Endothelial cell of umbilical vein (primary cell): ENCODE data around the gene KCNAB2. TPM values are rescaled to one million over a fixed set of nuclear protein-coding genes. Genes with fewer than 3 reads are reported as not detected.

Experiments used
- BruUV-seq: library from RNA; stranded (reverse); fragments of 400-500 nt; replicated peaks from 2 replicates; lab custom pipeline; 2021; lab: Mats Ljungman, UMichigan
- CTCF ChIA-PET: fragments of 300-600, 350-600 bp; sonication (Branson Sonifier 250); formaldehyde crosslinking; loops from one replicate; lab custom pipeline; 2021; ENCODE audit warnings: antibody characterized with exemption, inconsistent platforms; lab: Charles Lee
- POLR2A ChIA-PET: fragments of 300-600, 350-600 bp; sonication (Branson Sonifier 250); formaldehyde crosslinking; loops from one replicate; lab custom pipeline; 2021; ENCODE audit warnings: antibody characterized with exemption, inconsistent platforms; lab: Charles Lee
- DNase-seq: peaks from one replicate; pipeline ENCODE4 v3.0.0-alpha.2; 2011; ENCODE audit warnings: low read depth, low spot score
- FAIRE-seq: peaks from 2 replicates; lab custom pipeline; 2011; peaks lifted over from hg19 to GRCh38; lab: Jason Lieb, UNC
- H2AFZ ChIP-seq: 2 replicates; pipeline ENCODE4 v1.6.0; 2012; ENCODE audit warnings: low read depth, low read length, control low read depth, inconsistent platforms
- H3K27ac ChIP-seq: 2 replicates; pipeline ENCODE4 v1.5.1; 2011; ENCODE audit warnings: low read depth, mild to moderate bottlenecking, control low read depth, low read length, moderate library complexity; ENCODE audit not compliant: insufficient read depth
- H3K27me3 ChIP-seq, 2 experiments: 2 replicates each; pipeline versions ENCODE4 v1.6.0 to v1.6.1; 2011; ENCODE audit warnings: low read length in 2 of 2, mixed read lengths in 1 of 2; ENCODE audit not compliant: control insufficient read depth in 2 of 2, insufficient read depth in 2 of 2
- H3K36me3 ChIP-seq, 2 experiments: 2 replicates in 1 of 2; 3 replicates in 1 of 2; pipeline ENCODE4 v1.5.1; 2011; ENCODE audit warnings: low read length in 2 of 2, mild to moderate bottlenecking in 1 of 2, moderate library complexity in 1 of 2; ENCODE audit not compliant: control insufficient read depth in 2 of 2, insufficient read depth in 2 of 2; ENCODE audit errors: extremely low read depth in 1 of 2
- H3K4me1 ChIP-seq: 3 replicates; pipeline ENCODE4 v1.5.1; 2011; ENCODE audit warnings: mild to moderate bottlenecking, low read length; ENCODE audit not compliant: control insufficient read depth, insufficient read depth; ENCODE audit errors: extremely low read depth
- H3K4me2 ChIP-seq: 2 replicates; pipeline ENCODE4 v1.6.1; 2011; ENCODE audit warnings: low read length, control low read depth, mixed read lengths; ENCODE audit not compliant: insufficient read depth
- H3K4me3 ChIP-seq, 3 experiments: fragments of 200-600 bp in 1 of 3; sonication (generic), shearing (Covaris generic) in 1 of 3; replicated peaks in 1 of 3; 2 replicates each; pipeline ENCODE4 v1.5.1; 2011 to 2016; ENCODE audit warnings: control low read depth in 3 of 3, low read length in 3 of 3, mild to moderate bottlenecking in 2 of 3, inconsistent platforms in 1 of 3, low read depth in 1 of 3, moderate library complexity in 1 of 3; ENCODE audit not compliant: insufficient read depth in 1 of 3
- H3K79me2 ChIP-seq: 2 replicates; pipeline ENCODE4 v1.6.0; 2012; ENCODE audit warnings: low read length, inconsistent platforms; ENCODE audit not compliant: control insufficient read depth, insufficient read depth
- H3K9ac ChIP-seq: replicated peaks from 2 replicates; pipeline ENCODE3; 2011; ENCODE audit warnings: low read length, control low read depth; ENCODE audit not compliant: insufficient read depth; ENCODE audit errors: extremely low read depth
- H3K9me1 ChIP-seq: replicated peaks from 3 replicates; pipeline ENCODE4 v1.6.0; 2011; ENCODE audit warnings: mild to moderate bottlenecking, low read length; ENCODE audit not compliant: control insufficient read depth, insufficient read depth; ENCODE audit errors: extremely low read depth
- H3K9me3 ChIP-seq: replicated peaks from 2 replicates; pipeline ENCODE4 v1.5.1; 2012; ENCODE audit warnings: low read length, inconsistent platforms; ENCODE audit not compliant: control insufficient read depth, insufficient read depth
- H4K20me1 ChIP-seq: replicated peaks from 2 replicates; pipeline ENCODE3; 2011; ENCODE audit warnings: mild to moderate bottlenecking, low read length; ENCODE audit not compliant: control insufficient read depth, insufficient read depth; ENCODE audit errors: extremely low read depth
- EZH2 ChIP-seq: IDR thresholded peaks from 2 replicates; pipeline ENCODE4 v1.6.1; 2012; ENCODE audit warnings: borderline replicate concordance, low read depth, mild to moderate bottlenecking, moderate library complexity, low read length, inconsistent platforms; ENCODE audit not compliant: severe bottlenecking
- FOS ChIP-seq: IDR thresholded peaks from 2 replicates; pipeline ENCODE4 v1.6.1; 2011; ENCODE audit warnings: mild to moderate bottlenecking, low read length, moderate library complexity, borderline replicate concordance; ENCODE audit not compliant: insufficient read depth
- GATA2 ChIP-seq: IDR thresholded peaks from 2 replicates; pipeline ENCODE4 v1.7.0; 2011; ENCODE audit warnings: low read depth, mild to moderate bottlenecking, moderate library complexity, mixed read lengths, low read length; ENCODE audit not compliant: insufficient read length, insufficient read depth
- JUN ChIP-seq: IDR thresholded peaks from 2 replicates; pipeline ENCODE4 v1.6.1; 2011; ENCODE audit warnings: borderline replicate concordance, low read depth; ENCODE audit not compliant: insufficient read length, insufficient read depth
- MYC ChIP-seq: IDR thresholded peaks from one replicate; pipeline ENCODE4 v1.6.1; 2011; ENCODE audit warnings: mild to moderate bottlenecking, low read depth, low read length
- POLR2A ChIP-seq: IDR thresholded peaks from 2 replicates; pipeline ENCODE4 v1.6.1; 2012; ENCODE audit warnings: low read depth, mild to moderate bottlenecking, control low read depth, low read length
- POLR2AphosphoS5 ChIP-seq: IDR thresholded peaks from 2 replicates; pipeline ENCODE4 v1.6.1; 2012; ENCODE audit warnings: low read depth, mild to moderate bottlenecking, control low read depth, low read length, moderate library complexity; ENCODE audit not compliant: insufficient read depth
- dilution Hi-C: fragments of 300-500 bp; cut with MboI; formaldehyde crosslinking; loops from one replicate; pipeline ENCODE4 v1.15.0; 2019; ENCODE audit warnings: low sequenced_read_pairs; ENCODE audit not compliant: extremely low pct_ligation_motif_present
- intact Hi-C: fragments of 100-400 bp; cut with micrococcal nuclease; formaldehyde crosslinking; loops from one replicate; pipeline ENCODE4 v1.10.0; 2022
- polyA plus RNA-seq, 4 experiments: library from polyadenylated mRNA; depleted of rRNA in 3 of 4; stranded (reverse) in 3 of 4; unstranded in 1 of 4; fragments of >200 nt; gene quantifications; 2 replicates each; pipeline versions ENCODE4 v1.2.1 to v1.2.3, GENCODE V29; 2011 to 2012; ENCODE audit warnings: missing spikeins in 1 of 4
- total RNA-seq: library from RNA; stranded (reverse); gene quantifications from 2 replicates; pipeline ENCODE4 v1.2.3, GENCODE V29; 2021
- TF ChIP-seq, protein P1 (sequence below), 2 donors: IDR thresholded peaks; 1 replicate in 1 of 2; 2 replicates in 1 of 2; pipeline ENCODE4 v1.5.1; 2011; ENCODE audit warnings: low read length in 2 of 2, mild to moderate bottlenecking in 2 of 2, moderate library complexity in 2 of 2, control low read depth in 1 of 2, inconsistent platforms in 1 of 2, low read depth in 1 of 2; ENCODE audit not compliant: insufficient read depth in 1 of 2; ENCODE audit errors: extremely low read depth in 1 of 2
- TF ChIP-seq, protein P2 (sequence below): IDR thresholded peaks from 2 replicates; pipeline ENCODE4 v1.6.1; 2011; ENCODE audit not compliant: insufficient read depth, insufficient read length

Gene KCNAB2
- total and polyA plus RNA-seq, 2 donors (not counting 3 experiments of a cell fraction or from before 2014, with no cell fraction given), result 2.4 to 3.8 TPM

DNA sequence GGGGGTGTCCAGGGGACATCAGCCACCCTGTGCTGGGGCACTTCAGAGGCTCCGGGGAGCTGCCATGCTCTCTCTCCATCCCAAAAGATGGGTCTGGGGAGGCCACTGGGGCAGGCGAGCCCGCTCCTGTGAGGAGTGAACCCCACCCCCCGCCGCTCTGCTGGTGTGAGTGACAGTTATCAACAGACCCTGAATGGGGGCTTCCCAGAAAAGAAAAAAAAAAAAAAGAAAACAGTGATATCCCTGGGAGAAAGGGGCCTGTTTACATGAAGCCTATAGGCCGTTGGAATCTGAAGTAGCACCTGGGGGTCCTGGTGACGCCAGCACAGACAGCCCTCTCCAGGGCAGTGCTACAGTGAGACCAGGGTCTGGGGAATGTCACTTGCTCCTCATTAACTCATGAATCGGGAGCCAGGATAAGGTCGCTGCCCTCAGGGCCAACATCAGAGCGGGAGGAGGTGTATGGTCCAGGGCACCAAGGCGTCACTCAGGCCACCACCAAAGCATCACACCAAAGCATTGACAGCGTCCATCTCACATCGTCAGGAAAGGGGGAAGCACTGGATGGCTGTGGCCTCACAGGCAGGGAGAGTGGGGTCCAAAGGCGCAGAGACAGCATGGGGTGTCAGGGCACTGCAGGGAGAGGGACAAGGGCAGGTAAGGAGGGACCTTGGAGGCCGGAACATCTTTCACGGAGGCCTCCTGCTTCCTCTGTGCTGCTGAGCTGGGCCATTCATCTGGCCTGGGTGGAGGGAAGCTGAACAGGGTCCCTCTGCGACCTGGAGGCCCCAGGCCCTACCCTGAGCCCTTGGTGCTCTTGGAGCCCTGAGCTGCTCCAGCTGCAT, 45.0 kb upstream of the KCNAB2 start:
- H3K36me3 ChIP-seq, result no peaks in the 10 kb centered on the region
- no peak overlapping the region for H3K4me2 ChIP-seq
- H3K27me3 ChIP-seq, result no peaks in the 10 kb centered on the region
- no peaks in the 10 kb centered on the region for H3K9me1 ChIP-seq
- H3K9ac ChIP-seq, result no peak overlapping the region
- no peak overlapping the region for H2AFZ ChIP-seq
- ChIA-PET CTCF (no interaction called here), POLR2A (no interaction called here)
- no TSS peak for BruUV-seq
- no peak overlapping the region for H3K4me3 ChIP-seq
- TF ChIP-seq EZH2 (no peak), JUN (no peak), POLR2AphosphoS5 (no peak), GATA2 (no peak), MYC (no peak), FOS (no peak), POLR2A (no peak)
- TF ChIP-seq, protein P1, sequence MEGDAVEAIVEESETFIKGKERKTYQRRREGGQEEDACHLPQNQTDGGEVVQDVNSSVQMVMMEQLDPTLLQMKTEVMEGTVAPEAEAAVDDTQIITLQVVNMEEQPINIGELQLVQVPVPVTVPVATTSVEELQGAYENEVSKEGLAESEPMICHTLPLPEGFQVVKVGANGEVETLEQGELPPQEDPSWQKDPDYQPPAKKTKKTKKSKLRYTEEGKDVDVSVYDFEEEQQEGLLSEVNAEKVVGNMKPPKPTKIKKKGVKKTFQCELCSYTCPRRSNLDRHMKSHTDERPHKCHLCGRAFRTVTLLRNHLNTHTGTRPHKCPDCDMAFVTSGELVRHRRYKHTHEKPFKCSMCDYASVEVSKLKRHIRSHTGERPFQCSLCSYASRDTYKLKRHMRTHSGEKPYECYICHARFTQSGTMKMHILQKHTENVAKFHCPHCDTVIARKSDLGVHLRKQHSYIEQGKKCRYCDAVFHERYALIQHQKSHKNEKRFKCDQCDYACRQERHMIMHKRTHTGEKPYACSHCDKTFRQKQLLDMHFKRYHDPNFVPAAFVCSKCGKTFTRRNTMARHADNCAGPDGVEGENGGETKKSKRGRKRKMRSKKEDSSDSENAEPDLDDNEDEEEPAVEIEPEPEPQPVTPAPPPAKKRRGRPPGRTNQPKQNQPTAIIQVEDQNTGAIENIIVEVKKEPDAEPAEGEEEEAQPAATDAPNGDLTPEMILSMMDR (IDR thresholded peaks at IDR 0.05; ENCODE audit: extremely low read depth in 1 of 2, insufficient read depth in 1 of 2, low read depth in 1 of 2, low read length in 2 of 2), result no peak
- TF ChIP-seq, protein P2, sequence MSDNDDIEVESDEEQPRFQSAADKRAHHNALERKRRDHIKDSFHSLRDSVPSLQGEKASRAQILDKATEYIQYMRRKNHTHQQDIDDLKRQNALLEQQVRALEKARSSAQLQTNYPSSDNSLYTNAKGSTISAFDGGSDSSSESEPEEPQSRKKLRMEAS, result no peak
- no peaks in the 10 kb centered on the region for H4K20me1 ChIP-seq
- no peaks in the 10 kb centered on the region for H3K79me2 ChIP-seq
- no peaks in the 10 kb centered on the region for H3K4me1 ChIP-seq
- H3K9me3 ChIP-seq, result no peaks in the 10 kb centered on the region
- H3K27ac ChIP-seq, result no peak overlapping the region
- dilution Hi-C loops, result no loop called here
- no peak for DNase-seq
- no peak for FAIRE-seq
- intact Hi-C loops, result no loop called here
